ENCODE measurements around the gene ZBTB40. TPM values are rescaled to one million over a fixed set of nuclear protein-coding genes. Genes with fewer than 3 reads are reported as not detected.

The ZBTB40 gene
- polyA plus RNA-seq, 1 of the 3 experiments (the other 2 are of a cell fraction): 5.0 TPM

DNA sequence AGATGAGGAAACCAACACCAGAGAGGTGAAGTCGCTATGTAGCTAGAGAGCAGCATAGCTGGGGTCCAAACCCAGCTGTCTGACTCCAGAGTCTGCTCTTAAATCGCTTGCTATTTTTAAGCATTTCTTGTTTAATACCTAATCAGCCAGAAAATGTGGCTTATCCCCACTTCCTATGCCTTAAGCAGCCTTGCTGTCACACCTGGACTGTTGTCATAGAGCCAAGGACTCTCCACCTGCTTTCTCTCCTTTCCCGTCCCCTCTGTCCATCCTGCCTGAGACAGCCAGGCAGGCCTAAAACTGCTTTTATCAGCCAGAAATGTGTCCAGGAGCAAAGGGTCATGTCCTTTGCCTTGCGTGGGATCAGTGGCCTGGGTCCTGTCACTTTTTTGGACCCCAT is 83.3 kb downstream of the ZBTB40 start:
- Histone ChIP-seq H3K27ac (ENCODE audit: low read depth in 2 of 2, low read length in 1 of 2) (no peak overlapping the region), H3K79me2 (ENCODE audit: insufficient read depth) (no peaks in the 10 kb centered on the region), H3K4me1 (ENCODE audit: control insufficient read depth in 1 of 2, insufficient read depth in 2 of 2, low read depth in 1 of 2, low read length in 1 of 2) (peaks cover 0 to 21% of the 10 kb centered on the region in 2 experiments; a peak in 1 of 4 replicates), H3K9me3 (no peaks in the 10 kb centered on the region), H3K9me2 (no peaks in the 10 kb centered on the region), H3K9ac (no peak overlapping the region), H3K36me3 (replicated peaks in 1 of 2; ENCODE audit: control insufficient read depth in 1 of 2, insufficient read depth in 2 of 2, low read length in 1 of 2) (no peaks in the 10 kb centered on the region), H2AFZ (ENCODE audit: low read depth) (no peak overlapping the region), H3F3A (replicated peaks; ENCODE audit: insufficient read depth) (no peaks in the 10 kb centered on the region), H3K27me3 (ENCODE audit: insufficient read depth) (no peaks in the 10 kb centered on the region), H3K4me2 (no peak overlapping the region), H4K20me1 (ENCODE audit: insufficient read depth) (no peaks in the 10 kb centered on the region), H3K4me3 (ENCODE audit: low read depth in 2 of 2, low read length in 1 of 2) (no peak overlapping the region)
- TF ChIP-seq, protein P1, sequence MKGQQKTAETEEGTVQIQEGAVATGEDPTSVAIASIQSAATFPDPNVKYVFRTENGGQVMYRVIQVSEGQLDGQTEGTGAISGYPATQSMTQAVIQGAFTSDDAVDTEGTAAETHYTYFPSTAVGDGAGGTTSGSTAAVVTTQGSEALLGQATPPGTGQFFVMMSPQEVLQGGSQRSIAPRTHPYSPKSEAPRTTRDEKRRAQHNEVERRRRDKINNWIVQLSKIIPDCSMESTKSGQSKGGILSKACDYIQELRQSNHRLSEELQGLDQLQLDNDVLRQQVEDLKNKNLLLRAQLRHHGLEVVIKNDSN (IDR thresholded peaks at IDR 0.05; ENCODE audit: borderline replicate concordance, low read depth): no peak
- TF ChIP-seq TEAD4 (IDR thresholded peaks at IDR 0.05; ENCODE audit: borderline replicate concordance, insufficient read depth) (no peak), FOSL2 (IDR thresholded peaks at IDR 0.05; ENCODE audit: borderline replicate concordance, low read depth) (no peak), TCF12 (IDR thresholded peaks at IDR 0.05) (no peak), RXRA (IDR thresholded peaks at IDR 0.05; ENCODE audit: borderline replicate concordance, low read depth) (no peak), EP300 (IDR thresholded peaks at IDR 0.05; ENCODE audit: borderline replicate concordance in 1 of 2, low read depth in 1 of 2, low read length in 1 of 2) (no peak), NRF1 (IDR thresholded peaks at IDR 0.05; ENCODE audit: low read depth, low read length) (no peak), RCOR1 (IDR thresholded peaks at IDR 0.05; ENCODE audit: low read length) (no peak), SMC3 (IDR thresholded peaks at IDR 0.05; ENCODE audit: low read depth, low read length) (no peak)
- TF ChIP-seq, protein P2, sequence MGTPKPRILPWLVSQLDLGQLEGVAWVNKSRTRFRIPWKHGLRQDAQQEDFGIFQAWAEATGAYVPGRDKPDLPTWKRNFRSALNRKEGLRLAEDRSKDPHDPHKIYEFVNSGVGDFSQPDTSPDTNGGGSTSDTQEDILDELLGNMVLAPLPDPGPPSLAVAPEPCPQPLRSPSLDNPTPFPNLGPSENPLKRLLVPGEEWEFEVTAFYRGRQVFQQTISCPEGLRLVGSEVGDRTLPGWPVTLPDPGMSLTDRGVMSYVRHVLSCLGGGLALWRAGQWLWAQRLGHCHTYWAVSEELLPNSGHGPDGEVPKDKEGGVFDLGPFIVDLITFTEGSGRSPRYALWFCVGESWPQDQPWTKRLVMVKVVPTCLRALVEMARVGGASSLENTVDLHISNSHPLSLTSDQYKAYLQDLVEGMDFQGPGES (IDR thresholded peaks at IDR 0.05; ENCODE audit: low read depth, low read length): no peak
- TF ChIP-seq, protein P3, sequence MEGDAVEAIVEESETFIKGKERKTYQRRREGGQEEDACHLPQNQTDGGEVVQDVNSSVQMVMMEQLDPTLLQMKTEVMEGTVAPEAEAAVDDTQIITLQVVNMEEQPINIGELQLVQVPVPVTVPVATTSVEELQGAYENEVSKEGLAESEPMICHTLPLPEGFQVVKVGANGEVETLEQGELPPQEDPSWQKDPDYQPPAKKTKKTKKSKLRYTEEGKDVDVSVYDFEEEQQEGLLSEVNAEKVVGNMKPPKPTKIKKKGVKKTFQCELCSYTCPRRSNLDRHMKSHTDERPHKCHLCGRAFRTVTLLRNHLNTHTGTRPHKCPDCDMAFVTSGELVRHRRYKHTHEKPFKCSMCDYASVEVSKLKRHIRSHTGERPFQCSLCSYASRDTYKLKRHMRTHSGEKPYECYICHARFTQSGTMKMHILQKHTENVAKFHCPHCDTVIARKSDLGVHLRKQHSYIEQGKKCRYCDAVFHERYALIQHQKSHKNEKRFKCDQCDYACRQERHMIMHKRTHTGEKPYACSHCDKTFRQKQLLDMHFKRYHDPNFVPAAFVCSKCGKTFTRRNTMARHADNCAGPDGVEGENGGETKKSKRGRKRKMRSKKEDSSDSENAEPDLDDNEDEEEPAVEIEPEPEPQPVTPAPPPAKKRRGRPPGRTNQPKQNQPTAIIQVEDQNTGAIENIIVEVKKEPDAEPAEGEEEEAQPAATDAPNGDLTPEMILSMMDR (IDR thresholded peaks at IDR 0.05): no peak
- TF ChIP-seq, protein P4, sequence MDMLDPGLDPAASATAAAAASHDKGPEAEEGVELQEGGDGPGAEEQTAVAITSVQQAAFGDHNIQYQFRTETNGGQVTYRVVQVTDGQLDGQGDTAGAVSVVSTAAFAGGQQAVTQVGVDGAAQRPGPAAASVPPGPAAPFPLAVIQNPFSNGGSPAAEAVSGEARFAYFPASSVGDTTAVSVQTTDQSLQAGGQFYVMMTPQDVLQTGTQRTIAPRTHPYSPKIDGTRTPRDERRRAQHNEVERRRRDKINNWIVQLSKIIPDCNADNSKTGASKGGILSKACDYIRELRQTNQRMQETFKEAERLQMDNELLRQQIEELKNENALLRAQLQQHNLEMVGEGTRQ (IDR thresholded peaks at IDR 0.05; ENCODE audit: borderline replicate concordance, low read depth, low read length): no peak
- TF ChIP-seq, protein P5, sequence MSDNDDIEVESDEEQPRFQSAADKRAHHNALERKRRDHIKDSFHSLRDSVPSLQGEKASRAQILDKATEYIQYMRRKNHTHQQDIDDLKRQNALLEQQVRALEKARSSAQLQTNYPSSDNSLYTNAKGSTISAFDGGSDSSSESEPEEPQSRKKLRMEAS (IDR thresholded peaks at IDR 0.05; ENCODE audit: low read depth): no peak
- DNase-seq: no peak
- CTCF ChIA-PET: interaction anchor here (0.6 to 11.7 kb wide), 2 partner anchors 16 to 108 kb away, joined by 3 to 289 read pairs; partner anchors contain the start of gene C1QC
- 94% methylated on average over 4 of the region's 4 CpGs for WGBS (ENCODE audit: low lambda C conversion rate)
- POLR2A ChIA-PET: no interaction called here
